Keratinocyte (primary cell): ENCODE results near the gene TLR4. TPM values are rescaled to one million over a fixed set of nuclear protein-coding genes. Genes with fewer than 3 reads are reported as not detected.

Experiments
- DNase-seq: peaks from one replicate; pipeline ENCODE4 v3.0.0-alpha.2; 2011; ENCODE audit warnings: low read depth, missing footprints, low spot score
- FAIRE-seq: peaks from 2 replicates; lab custom pipeline; 2011; peaks lifted over from hg19 to GRCh38; lab: Jason Lieb, UNC
- H2AFZ ChIP-seq: 2 replicates; pipeline ENCODE4 v1.6.0; 2012; ENCODE audit warnings: low read length, control low read depth, inconsistent platforms; ENCODE audit not compliant: control insufficient read depth
- H3K27ac ChIP-seq: 2 replicates; pipeline ENCODE4 v1.5.1; 2011; ENCODE audit warnings: low read length; ENCODE audit not compliant: control insufficient read depth, insufficient read depth
- H3K27me3 ChIP-seq: 3 replicates; pipeline ENCODE4 v1.6.0; 2011; ENCODE audit warnings: low read length; ENCODE audit not compliant: control insufficient read depth, insufficient read depth; ENCODE audit errors: extremely low read depth
- H3K36me3 ChIP-seq, 2 experiments: 2 replicates in 1 of 2; 3 replicates in 1 of 2; pipeline ENCODE4 v1.5.1; 2011; ENCODE audit warnings: low read length in 2 of 2, mild to moderate bottlenecking in 1 of 2; ENCODE audit not compliant: control insufficient read depth in 2 of 2, insufficient read depth in 2 of 2; ENCODE audit errors: extremely low read depth in 1 of 2
- H3K4me1 ChIP-seq: 3 replicates; pipeline ENCODE4 v1.5.1; 2011; ENCODE audit warnings: low read length; ENCODE audit not compliant: control insufficient read depth, insufficient read depth; ENCODE audit errors: extremely low read depth
- H3K4me2 ChIP-seq: 3 replicates; pipeline ENCODE4 v1.6.0; 2011; ENCODE audit warnings: low read depth, low read length; ENCODE audit not compliant: control insufficient read depth, insufficient read depth; ENCODE audit errors: extremely low read depth
- H3K4me3 ChIP-seq, 3 experiments: fragments of 200-600 bp in 1 of 3; sonication (generic) in 1 of 3; 2 replicates in 2 of 3; 3 replicates in 1 of 3; pipeline ENCODE4 v1.5.1; 2011 to 2016; ENCODE audit warnings: low read length in 3 of 3, mild to moderate bottlenecking in 3 of 3, control low read depth in 2 of 3, inconsistent platforms in 1 of 3, low read depth in 1 of 3, mixed read lengths in 1 of 3, mixed run types in 1 of 3, moderate library complexity in 1 of 3; ENCODE audit not compliant: control insufficient read depth in 2 of 3, insufficient read depth in 2 of 3; ENCODE audit errors: extremely low read depth in 1 of 3
- H3K79me2 ChIP-seq: 2 replicates; pipeline ENCODE4 v1.6.0; 2012; ENCODE audit warnings: low read length; ENCODE audit not compliant: control insufficient read depth, insufficient read depth
- H3K9ac ChIP-seq: 3 replicates; pipeline ENCODE4 v1.6.0; 2011; ENCODE audit warnings: low read length; ENCODE audit not compliant: control insufficient read depth, insufficient read depth; ENCODE audit errors: extremely low read depth
- H3K9me1 ChIP-seq: 3 replicates; pipeline ENCODE4 v1.6.0; 2011; ENCODE audit warnings: low read length; ENCODE audit not compliant: control insufficient read depth, insufficient read depth; ENCODE audit errors: extremely low read depth
- H3K9me3 ChIP-seq: 2 replicates; pipeline ENCODE4 v1.5.1; 2012; ENCODE audit warnings: low read depth, low read length; ENCODE audit not compliant: control insufficient read depth
- H4K20me1 ChIP-seq: 3 replicates; pipeline ENCODE4 v1.6.0; 2011; ENCODE audit warnings: low read length; ENCODE audit not compliant: control insufficient read depth, insufficient read depth; ENCODE audit errors: extremely low read depth
- EZH2 ChIP-seq: IDR thresholded peaks from one replicate; pipeline ENCODE4 v1.6.1; 2012; ENCODE audit warnings: inconsistent platforms, mild to moderate bottlenecking, low read length, moderate library complexity
- dilution Hi-C: fragments of 300-500 bp; cut with MboI; formaldehyde crosslinking; loops from one replicate; pipeline ENCODE4 v1.7.0; 2020; ENCODE audit warnings: low sequenced_read_pairs; ENCODE audit not compliant: extremely low pct_ligation_motif_present
- polyA plus RNA-seq, 5 experiments: library from polyadenylated mRNA; depleted of rRNA in 3 of 5; stranded (reverse) in 3 of 5; stranded (forward) in 1 of 5; unstranded in 1 of 5; fragments of >200 nt; gene quantifications; 1 replicate in 1 of 5; 2 replicates in 3 of 5; 3 replicates in 1 of 5; pipeline versions ENCODE4 v1.2.1 to v1.2.3, GENCODE V29; 2011 to 2012; ENCODE audit warnings: missing spikeins in 2 of 5, low read depth in 1 of 5, low replicate concordance in 1 of 5
- TF ChIP-seq, protein P1 (sequence below), 3 experiments: IDR thresholded peaks in 1 of 3; conservative IDR thresholded peaks in 1 of 3; optimal IDR thresholded peaks in 1 of 3; 2 replicates in 2 of 3; 3 replicates in 1 of 3; pipeline versions ENCODE3 to v1.5.1; 2011; ENCODE audit warnings: low read length in 3 of 3, mild to moderate bottlenecking in 3 of 3, moderate library complexity in 2 of 3, control low read depth in 1 of 3, inconsistent platforms in 1 of 3; ENCODE audit not compliant: insufficient read depth in 2 of 3; ENCODE audit errors: extremely low read depth in 1 of 3

TLR4 gene
- polyA plus RNA-seq, 1 donor (not counting 4 experiments of a cell fraction or from before 2014, with no cell fraction given), result 0.09 TPM

DNA sequence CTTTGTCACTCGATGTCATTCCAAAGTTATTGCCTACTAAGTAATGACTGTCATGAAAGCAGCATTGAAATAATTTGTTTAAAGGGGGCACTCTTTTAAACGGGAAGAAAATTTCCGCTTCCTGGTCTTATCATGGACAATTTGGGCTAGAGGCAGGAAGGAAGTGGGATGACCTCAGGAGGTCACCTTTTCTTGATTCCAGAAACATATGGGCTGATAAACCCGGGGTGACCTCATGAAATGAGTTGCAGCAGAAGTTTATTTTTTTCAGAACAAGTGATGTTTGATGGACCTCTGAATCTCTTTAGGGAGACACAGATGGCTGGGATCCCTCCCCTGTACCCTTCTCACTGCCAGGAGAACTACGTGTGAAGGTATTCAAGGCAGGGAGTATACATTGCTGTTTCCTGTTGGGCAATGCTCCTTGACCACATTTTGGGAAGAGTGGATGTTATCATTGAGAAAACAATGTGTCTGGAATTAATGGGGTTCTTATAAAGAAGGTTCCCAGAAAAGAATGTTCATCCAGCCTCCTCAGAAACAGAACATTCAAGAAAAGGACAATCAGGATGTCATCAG is 11.3 kb downstream of the TLR4 start:
- no peak overlapping the region for H3K4me2 ChIP-seq
- no peak overlapping the region for H3K4me3 ChIP-seq
- TF ChIP-seq, protein P1, sequence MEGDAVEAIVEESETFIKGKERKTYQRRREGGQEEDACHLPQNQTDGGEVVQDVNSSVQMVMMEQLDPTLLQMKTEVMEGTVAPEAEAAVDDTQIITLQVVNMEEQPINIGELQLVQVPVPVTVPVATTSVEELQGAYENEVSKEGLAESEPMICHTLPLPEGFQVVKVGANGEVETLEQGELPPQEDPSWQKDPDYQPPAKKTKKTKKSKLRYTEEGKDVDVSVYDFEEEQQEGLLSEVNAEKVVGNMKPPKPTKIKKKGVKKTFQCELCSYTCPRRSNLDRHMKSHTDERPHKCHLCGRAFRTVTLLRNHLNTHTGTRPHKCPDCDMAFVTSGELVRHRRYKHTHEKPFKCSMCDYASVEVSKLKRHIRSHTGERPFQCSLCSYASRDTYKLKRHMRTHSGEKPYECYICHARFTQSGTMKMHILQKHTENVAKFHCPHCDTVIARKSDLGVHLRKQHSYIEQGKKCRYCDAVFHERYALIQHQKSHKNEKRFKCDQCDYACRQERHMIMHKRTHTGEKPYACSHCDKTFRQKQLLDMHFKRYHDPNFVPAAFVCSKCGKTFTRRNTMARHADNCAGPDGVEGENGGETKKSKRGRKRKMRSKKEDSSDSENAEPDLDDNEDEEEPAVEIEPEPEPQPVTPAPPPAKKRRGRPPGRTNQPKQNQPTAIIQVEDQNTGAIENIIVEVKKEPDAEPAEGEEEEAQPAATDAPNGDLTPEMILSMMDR (optimal IDR thresholded peaks at IDR 0.05 in 1 of 3, IDR thresholded peaks at IDR 0.05 in 1 of 3, conservative IDR thresholded peaks at IDR 0.05 in 1 of 3; ENCODE audit: extremely low read depth in 1 of 3, insufficient read depth in 2 of 3, low read length in 3 of 3), result no peak
- TF ChIP-seq EZH2, result no peak
- H3K9ac ChIP-seq, result no peak overlapping the region
- no peaks in the 10 kb centered on the region for H3K79me2 ChIP-seq
- no peaks in the 10 kb centered on the region for H4K20me1 ChIP-seq
- no peaks in the 10 kb centered on the region for H3K27me3 ChIP-seq
- H3K9me1 ChIP-seq, result no peaks in the 10 kb centered on the region
- no peak for DNase-seq
- dilution Hi-C loops, result no loop called here
- H3K9me3 ChIP-seq, result no peaks in the 10 kb centered on the region
- no peaks in the 10 kb centered on the region for H3K4me1 ChIP-seq
- H2AFZ ChIP-seq, result no peak overlapping the region
- FAIRE-seq, result no peak
- no peaks in the 10 kb centered on the region for H3K36me3 ChIP-seq
- no peak overlapping the region for H3K27ac ChIP-seq

DNA sequence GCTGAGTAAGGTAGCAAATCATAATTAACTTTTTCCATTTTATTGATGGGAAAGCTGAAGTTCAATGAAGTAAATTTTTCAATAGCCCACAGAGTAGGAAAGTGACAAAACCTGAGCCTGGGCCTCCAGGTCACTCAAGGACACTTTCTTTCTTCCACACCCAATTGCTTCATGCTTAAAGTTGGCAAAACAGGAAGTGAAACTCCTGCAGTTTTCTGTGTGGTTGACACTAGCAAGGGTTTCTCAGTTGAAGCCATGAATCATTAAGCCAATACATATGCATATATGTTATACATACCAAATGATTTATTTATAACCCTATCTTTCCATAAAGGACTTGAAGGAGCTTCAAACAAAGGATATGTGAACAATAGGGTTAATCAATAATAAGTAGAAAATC is 13.9 kb downstream of the TLR4 start:
- no peak for TF ChIP-seq EZH2
- TF ChIP-seq, protein P1 (optimal IDR thresholded peaks at IDR 0.05 in 1 of 3, IDR thresholded peaks at IDR 0.05 in 1 of 3, conservative IDR thresholded peaks at IDR 0.05 in 1 of 3; ENCODE audit: extremely low read depth in 1 of 3, insufficient read depth in 2 of 3, low read length in 3 of 3), result no peak
- DNase-seq (no peak), FAIRE-seq (no peak)
- Histone ChIP-seq H3K9me3 (no peaks in the 10 kb centered on the region), H3K9me1 (no peaks in the 10 kb centered on the region), H3K9ac (no peak overlapping the region), H3K4me1 (no peaks in the 10 kb centered on the region), H3K27ac (no peak overlapping the region), H3K4me3 (no peak overlapping the region), H3K36me3 (no peaks in the 10 kb centered on the region), H2AFZ (no peak overlapping the region), H3K4me2 (no peak overlapping the region), H4K20me1 (no peaks in the 10 kb centered on the region), H3K79me2 (no peaks in the 10 kb centered on the region), H3K27me3 (no peaks in the 10 kb centered on the region)
- dilution Hi-C loops, result no loop called here
